ENCODE data around the gene GPR132.

DNA sequence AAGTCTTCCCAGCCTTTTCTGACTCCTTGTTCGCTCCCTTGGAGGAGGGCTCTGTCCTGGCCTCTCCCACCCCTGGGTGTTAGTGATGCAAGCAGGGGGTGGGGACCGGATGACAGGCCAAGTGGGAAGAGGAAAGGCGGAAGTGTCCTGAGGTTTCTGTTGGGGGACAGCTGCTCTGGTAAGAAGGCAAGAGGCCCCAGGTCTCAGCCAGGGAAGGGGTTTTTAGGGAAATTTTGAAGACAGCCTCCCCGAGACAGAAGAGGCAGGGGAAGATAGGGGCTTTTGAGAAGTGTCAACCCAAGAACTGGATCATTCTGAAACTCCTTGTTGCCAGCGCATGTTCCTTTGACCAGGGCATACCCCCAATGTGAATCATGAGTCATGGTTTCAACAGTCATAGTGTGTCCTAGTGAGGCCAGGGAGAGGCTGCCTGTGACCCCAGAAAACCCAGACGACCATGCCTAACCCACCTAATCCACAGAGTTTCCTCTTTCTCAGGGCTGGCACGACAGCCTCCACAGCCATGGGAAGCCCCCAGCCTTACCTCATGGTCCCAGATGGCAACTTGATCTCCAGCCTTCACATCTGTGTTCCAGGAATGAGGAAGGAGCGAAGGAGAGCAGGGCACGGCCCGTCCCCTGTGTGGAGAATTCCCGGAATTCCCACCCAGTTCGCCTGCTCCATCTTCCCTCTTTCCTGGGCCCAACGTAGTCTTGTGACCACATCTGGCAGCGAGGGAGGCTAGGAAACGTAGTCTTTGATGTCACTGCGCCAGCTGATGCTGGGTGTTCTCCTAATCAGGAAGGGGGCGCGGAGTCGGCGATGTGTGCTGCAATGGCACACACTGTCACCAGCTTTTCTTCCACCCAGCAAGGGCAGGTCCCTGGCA, 4.9 kb upstream of the GPR132 start:
- TF ChIP-seq, protein P1, sequence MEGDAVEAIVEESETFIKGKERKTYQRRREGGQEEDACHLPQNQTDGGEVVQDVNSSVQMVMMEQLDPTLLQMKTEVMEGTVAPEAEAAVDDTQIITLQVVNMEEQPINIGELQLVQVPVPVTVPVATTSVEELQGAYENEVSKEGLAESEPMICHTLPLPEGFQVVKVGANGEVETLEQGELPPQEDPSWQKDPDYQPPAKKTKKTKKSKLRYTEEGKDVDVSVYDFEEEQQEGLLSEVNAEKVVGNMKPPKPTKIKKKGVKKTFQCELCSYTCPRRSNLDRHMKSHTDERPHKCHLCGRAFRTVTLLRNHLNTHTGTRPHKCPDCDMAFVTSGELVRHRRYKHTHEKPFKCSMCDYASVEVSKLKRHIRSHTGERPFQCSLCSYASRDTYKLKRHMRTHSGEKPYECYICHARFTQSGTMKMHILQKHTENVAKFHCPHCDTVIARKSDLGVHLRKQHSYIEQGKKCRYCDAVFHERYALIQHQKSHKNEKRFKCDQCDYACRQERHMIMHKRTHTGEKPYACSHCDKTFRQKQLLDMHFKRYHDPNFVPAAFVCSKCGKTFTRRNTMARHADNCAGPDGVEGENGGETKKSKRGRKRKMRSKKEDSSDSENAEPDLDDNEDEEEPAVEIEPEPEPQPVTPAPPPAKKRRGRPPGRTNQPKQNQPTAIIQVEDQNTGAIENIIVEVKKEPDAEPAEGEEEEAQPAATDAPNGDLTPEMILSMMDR (IDR thresholded peaks at IDR 0.05), result no peak
- no peak for TF ChIP-seq POLR2A (IDR thresholded peaks at IDR 0.05)

Measured in heart left ventricle (tissue), 13 donors.